ENCODE data around the gene HRCT1.
A peak's percentile ranks its signal among the peaks of the same experiment; 100 is the strongest.

The HRCT1 gene

DNA sequence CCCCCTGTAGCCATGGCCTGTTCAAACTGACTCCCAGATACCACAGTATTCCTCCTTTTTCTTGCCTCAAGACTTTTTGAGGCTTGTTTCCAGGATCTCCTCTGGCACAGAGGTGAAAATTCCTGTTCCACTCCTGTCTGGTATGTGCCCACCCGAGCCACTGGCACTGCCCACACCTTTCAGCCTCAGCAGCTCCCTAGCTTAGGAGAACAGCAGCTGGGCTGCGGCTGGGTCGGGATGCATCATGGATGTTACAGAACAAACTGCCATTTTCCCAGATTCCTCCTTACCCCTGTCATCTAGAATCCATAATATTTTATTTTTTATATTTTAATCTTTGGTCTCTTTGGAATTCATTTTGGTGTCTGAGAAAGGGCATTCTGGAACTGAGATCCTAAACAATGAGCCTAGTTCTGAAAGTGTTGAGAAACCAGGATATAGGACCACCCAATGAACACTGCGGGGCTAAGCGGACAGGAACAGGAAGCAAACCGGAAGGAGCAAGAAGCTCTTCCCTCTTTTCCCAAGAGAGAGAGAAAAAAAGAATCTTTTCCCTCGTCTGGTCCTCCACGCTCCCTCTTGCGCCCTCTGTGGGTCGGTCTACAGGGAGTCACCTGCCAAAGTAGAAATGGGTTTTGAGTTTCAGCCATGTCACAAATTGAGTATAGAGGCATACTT is 39.5 kb downstream of the HRCT1 start:
- DNase-seq, result peak; percentile 71

DNA sequence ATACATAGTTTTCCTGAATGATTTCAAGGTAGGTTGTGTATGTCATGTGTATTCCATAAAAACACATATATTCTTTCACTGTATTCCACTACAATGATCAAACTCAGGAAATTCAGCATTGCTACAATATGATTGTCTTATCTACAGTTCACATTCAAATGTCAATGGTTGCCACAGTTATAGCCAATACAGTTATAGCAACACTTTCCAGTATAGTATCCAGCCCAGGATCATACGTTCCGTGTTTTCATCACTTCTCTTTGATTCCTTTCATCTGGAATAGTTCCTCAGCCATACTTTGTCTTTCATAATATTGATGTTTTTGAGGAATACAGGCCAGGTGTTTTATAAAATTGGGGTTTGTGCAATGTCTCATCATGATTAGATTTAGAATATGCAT is 42.4 kb downstream of the HRCT1 start:
- no peak for DNase-seq

DNA sequence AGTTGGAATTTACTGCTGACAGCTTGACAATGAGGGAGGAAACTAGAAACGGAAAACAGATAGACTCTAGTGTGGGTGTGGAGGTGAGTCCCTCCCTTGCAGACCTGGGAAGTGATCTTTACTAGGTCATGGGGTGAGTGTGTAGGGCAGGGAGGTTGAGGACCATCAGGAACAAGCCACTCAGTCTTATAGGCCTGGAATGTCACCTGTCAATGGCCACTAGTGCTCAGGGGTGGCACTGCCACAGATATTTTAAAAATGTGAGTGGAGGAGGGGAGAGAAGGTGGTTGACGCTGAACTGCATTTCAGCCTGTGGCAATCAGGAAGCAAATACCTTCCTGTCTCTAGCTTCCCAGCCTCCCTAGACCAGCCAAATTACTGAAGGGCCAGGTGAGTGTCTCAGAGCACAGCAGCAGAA is 42.9 kb downstream of the HRCT1 start:
- DNase-seq, result no peak

DNA sequence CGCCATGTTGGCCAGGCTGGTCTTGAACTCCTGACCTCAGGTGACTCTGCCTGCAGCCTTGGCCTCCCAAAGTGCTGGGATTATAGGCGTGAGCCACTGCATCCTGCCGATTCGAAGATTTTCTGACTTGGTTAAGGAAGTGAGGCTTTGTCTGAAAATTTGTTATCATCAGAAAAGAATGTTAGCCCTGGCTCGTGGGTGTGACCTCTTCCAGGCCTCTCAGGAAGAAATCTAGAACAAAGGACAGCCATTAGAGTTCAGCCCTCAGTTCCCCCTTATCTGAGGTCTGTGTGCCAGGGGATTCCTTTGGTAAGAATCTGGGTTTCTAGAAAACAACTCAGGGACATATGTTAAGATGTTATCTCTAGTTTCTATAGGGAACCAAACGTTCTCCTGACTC is 45.7 kb downstream of the HRCT1 start:
- DNase-seq, result no peak

DNA sequence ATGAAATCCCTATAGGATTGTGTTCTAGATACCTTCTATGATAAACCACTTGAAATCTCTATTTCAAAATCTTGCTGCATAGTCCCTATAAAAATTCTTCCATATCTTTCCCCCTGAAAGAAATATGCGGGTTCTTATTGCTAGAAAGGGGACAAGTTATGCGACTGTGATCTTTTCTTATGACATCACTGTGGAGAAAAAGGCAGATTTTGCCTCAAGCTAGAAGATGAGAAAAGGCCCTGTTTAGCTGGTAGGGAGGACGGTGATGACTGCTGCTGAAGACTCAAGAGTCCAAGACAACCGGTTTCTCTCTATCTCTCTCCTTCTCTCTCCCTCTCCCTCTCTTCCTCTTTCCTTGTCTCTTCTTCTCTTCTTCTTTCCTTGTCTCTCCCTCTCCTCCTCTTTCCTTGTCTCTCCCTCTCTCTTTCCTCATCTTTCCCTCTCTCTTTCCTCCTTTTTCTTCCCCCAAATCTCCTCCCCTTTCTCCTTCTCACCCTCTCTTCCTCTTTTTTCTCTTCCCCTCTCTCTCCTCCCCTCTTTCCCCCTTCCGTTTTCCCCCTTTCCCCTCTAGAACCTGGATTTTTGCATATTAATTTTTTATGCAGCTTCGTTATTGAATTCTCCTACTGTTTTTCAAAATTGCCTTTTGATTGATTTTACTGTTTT is 46.7 kb downstream of the HRCT1 start:
- no peak for DNase-seq

DNA sequence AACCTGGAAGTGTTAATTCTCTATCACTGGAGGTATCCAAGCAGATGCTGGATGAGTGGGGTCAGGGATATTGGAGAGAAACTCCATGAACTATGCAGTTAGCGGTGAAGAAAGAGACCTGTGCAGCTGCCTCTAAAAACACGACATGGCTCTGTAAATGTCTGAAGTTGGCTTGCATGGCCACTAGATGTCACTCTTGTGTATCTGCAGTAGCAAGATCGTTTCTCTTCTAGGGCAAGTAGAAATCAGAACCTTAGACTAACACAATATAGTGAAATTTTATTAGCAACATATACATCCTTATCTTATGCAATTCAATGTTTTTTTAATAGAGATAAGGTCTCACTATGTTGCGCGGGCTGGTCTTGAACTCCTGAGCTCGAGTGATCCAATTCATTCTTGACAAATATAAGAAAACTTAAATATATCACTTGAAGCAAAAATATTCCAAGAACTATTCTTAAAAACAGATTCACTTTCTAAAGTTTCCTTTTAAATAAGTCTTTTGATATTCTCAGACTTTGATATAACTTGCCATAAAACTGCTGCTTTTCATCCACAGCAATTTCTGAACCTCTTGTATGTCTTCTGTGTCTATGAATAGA is 49.0 kb downstream of the HRCT1 start:
- peak; percentile 34 for DNase-seq

DNA sequence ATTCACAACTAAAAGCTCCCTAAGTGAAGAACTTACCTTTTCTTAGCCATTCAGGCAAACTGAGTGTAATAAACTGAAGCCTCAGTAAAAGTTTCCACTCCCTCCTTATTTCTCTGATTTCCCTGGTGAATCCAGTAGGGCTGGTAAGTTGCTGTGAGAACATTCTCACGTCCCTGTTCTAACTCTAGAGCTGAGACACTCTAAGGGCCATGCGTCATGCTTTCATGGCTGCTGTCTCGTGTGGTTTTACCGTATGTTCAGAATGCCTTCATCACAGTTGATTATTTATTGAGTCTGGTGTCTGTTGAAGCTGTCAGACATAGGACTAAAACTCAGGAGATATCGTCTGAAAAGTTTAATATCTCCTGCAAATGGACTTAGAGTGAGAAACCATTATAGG is 50.6 kb downstream of the HRCT1 start:
- DNase-seq, result no peak
